HepG2 (cell line): ENCODE measurements around the gene SMOC1. TPM values are rescaled to one million over a fixed set of nuclear protein-coding genes. Genes with fewer than 3 reads are reported as not detected.

Experiments
- DNMT3B ChIP-seq: conservative IDR thresholded peaks from 2 replicates; pipeline ENCODE4 v1.6.1; 2016; ENCODE audit warnings: missing biosample characterization, control low read depth
- EP300 ChIP-seq, 3 experiments: sonication (generic) in 1 of 3; formaldehyde crosslinking in 1 of 3; IDR thresholded peaks; 2 replicates each; pipeline versions ENCODE4 v1.5.1 to v1.6.1; 2011 to 2020; ENCODE audit warnings: low read depth in 2 of 3, low read length in 2 of 3, borderline replicate concordance in 1 of 3, improper control_type of control experiment in 1 of 3, mild to moderate bottlenecking in 1 of 3, missing genetic modification reagents in 1 of 3, moderate library complexity in 1 of 3
- FOSL1 ChIP-seq: sonication (generic); formaldehyde crosslinking; IDR thresholded peaks from 2 replicates; pipeline ENCODE4 v1.9.0; 2021; ENCODE audit warnings: missing genetic modification reagents, borderline replicate concordance
- GATAD1 ChIP-seq: IDR thresholded peaks from 2 replicates; pipeline ENCODE4 v1.6.1; 2016; ENCODE audit warnings: missing genetic modification reagents, missing compliant biosample characterization
- HES4 ChIP-seq: sonication (generic); formaldehyde crosslinking; IDR thresholded peaks from 2 replicates; pipeline ENCODE4 v1.9.0; 2021; ENCODE audit warnings: mild to moderate bottlenecking, missing genetic modification reagents, borderline replicate concordance
- HOXA3 ChIP-seq: sonication (generic); formaldehyde crosslinking; IDR thresholded peaks from 2 replicates; pipeline ENCODE4 v1.5.0; 2020; ENCODE audit warnings: missing genetic modification reagents
- KMT2B ChIP-seq: IDR thresholded peaks from 2 replicates; pipeline ENCODE4 v1.6.1; 2016; ENCODE audit warnings: missing genetic modification reagents, missing compliant biosample characterization
- PAX8 ChIP-seq: sonication (generic); formaldehyde crosslinking; IDR thresholded peaks from 2 replicates; pipeline ENCODE4 v1.8.0; 2022; ENCODE audit warnings: mild to moderate bottlenecking, missing genetic modification reagents, borderline replicate concordance
- SKI ChIP-seq: fragments of 450-650 bp; IDR thresholded peaks from one replicate; pipeline ENCODE4 v1.6.1; 2018; ENCODE audit warnings: mild to moderate bottlenecking; ENCODE audit not compliant: partially characterized antibody
- SMYD3 ChIP-seq: sonication (generic); formaldehyde crosslinking; IDR thresholded peaks from 2 replicates; pipeline ENCODE4 v1.8.1; 2023; ENCODE audit warnings: mild to moderate bottlenecking, missing genetic modification reagents
- ZFP62 ChIP-seq: sonication (generic); formaldehyde crosslinking; IDR thresholded peaks from 2 replicates; pipeline ENCODE4 v1.4.0; 2020; ENCODE audit warnings: missing genetic modification reagents
- ZFX ChIP-seq: sonication (generic); formaldehyde crosslinking; IDR thresholded peaks from 2 replicates; pipeline ENCODE4 v1.4.0; 2020; ENCODE audit warnings: mild to moderate bottlenecking, low read depth, missing genetic modification reagents, moderate library complexity
- ZNF10 ChIP-seq: sonication (generic); formaldehyde crosslinking; IDR thresholded peaks from 2 replicates; pipeline ENCODE4 v1.4.0; 2020; ENCODE audit warnings: mild to moderate bottlenecking, low read depth, missing genetic modification reagents, borderline replicate concordance
- ZNF160 ChIP-seq: sonication (generic); formaldehyde crosslinking; IDR thresholded peaks from 2 replicates; pipeline ENCODE4 v1.8.0; 2022; ENCODE audit warnings: mild to moderate bottlenecking, inconsistent platforms, missing genetic modification reagents
- ZNF530 ChIP-seq: sonication (generic); formaldehyde crosslinking; IDR thresholded peaks from 2 replicates; pipeline ENCODE4 v1.5.0; 2020; ENCODE audit warnings: low read depth, mild to moderate bottlenecking, missing genetic modification reagents
- ZNF674 ChIP-seq: sonication (generic); formaldehyde crosslinking; IDR thresholded peaks from 2 replicates; pipeline ENCODE4 v1.5.0; 2020; ENCODE audit warnings: low read depth, mild to moderate bottlenecking, missing genetic modification reagents
- polyA plus RNA-seq, 8 experiments: library from polyadenylated mRNA; depleted of rRNA in 3 of 8; stranded (reverse) in 7 of 8; unstranded in 1 of 8; fragments of >200 nt; fragmentation: Illumina TruSeq in 4 of 8; extraction: Trizol in 4 of 8; gene quantifications; 2 replicates each; pipeline versions ENCODE4 v1.2.1 to v1.2.3, GENCODE V29; 2011 to 2016; ENCODE audit warnings: low read depth in 4 of 8, missing spikeins in 1 of 8, mixed read lengths in 1 of 8; ENCODE audit not compliant: insufficient read depth in 1 of 8
- total RNA-seq, 5 experiments: library from RNA; depleted of rRNA; stranded (reverse); fragments of >200 nt; fragmentation: Illumina TruSeq; extraction: Trizol; gene quantifications; 2 replicates each; pipeline ENCODE4 v1.2.3, GENCODE V29; 2016; ENCODE audit warnings: low read depth in 1 of 5
- TF ChIP-seq, protein P1 (sequence below): sonication (generic); formaldehyde crosslinking; IDR thresholded peaks from 2 replicates; pipeline ENCODE4 v1.9.0; 2021; ENCODE audit warnings: mild to moderate bottlenecking, missing genetic modification reagents
- TF ChIP-seq, protein P2 (sequence below): IDR thresholded peaks from 2 replicates; pipeline ENCODE4 v1.6.1; 2012; ENCODE audit warnings: low read length, improper control_type of control experiment
- TF ChIP-seq, protein P3 (sequence below): IDR thresholded peaks from 2 replicates; pipeline ENCODE4 v1.6.1; 2016; ENCODE audit warnings: low read depth

The SMOC1 gene
- total and polyA plus RNA-seq, 2 of the 13 experiments (the other 11 are each of a cell fraction or from before 2014, with no cell fraction given), result 17.8 to 35.6 TPM

DNA sequence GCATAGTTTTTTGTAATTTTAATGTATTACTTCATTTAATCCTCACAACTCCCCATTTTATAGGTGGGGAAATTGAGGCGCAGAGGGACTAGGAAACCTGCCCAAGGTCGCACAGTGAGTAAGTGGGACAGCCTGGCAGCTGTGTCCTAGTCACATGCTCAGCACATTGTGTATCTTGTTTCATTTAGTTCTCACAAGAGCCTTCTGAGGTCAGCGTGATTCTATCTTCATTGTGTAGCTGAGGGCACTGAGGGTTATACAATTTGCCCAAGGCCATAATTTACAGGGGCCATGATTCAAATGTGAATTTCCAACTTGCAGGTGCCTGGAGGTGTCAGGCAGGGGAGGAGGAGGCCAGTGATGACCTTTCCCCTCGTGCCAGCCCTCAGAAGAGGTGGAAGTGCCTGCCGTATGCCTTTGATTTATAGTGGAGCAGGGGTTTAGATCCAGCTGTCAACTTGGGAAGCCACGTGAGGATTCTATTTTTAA is 30.3 kb upstream of the SMOC1 start (continued):
- TF ChIP-seq ZFP62 (no peak), SMYD3 (CRISPR knock-in tag) (no peak), GATAD1 (CRISPR knock-in tag) (no peak), ZNF160 (CRISPR knock-in tag) (no peak), PAX8 (CRISPR knock-in tag) (no peak), HES4 (no peak), HOXA3 (CRISPR knock-in tag) (0 out of 2 replicates have a peak, but pooled peaks have one; percentile 18), ZNF674 (CRISPR knock-in tag) (no peak), EP300 (IDR thresholded peaks at IDR 0.05; ENCODE audit: low read depth in 2 of 2, low read length in 2 of 2) (0 out of 4 replicates have a peak, but pooled peaks of 1 of the 2 experiments have one; percentile 7), EP300 (CRISPR knock-in tag; IDR thresholded peaks at IDR 0.05; ENCODE audit: borderline replicate concordance) (no peak), KMT2B (no peak), ZFX (CRISPR knock-in tag) (0 out of 2 replicates have a peak, but pooled peaks have one; percentile 13), ZNF10 (CRISPR knock-in tag) (no peak), ZNF530 (CRISPR knock-in tag) (no peak), DNMT3B (no peak), SKI (no peak), FOSL1 (no peak)
- TF ChIP-seq, protein P1, sequence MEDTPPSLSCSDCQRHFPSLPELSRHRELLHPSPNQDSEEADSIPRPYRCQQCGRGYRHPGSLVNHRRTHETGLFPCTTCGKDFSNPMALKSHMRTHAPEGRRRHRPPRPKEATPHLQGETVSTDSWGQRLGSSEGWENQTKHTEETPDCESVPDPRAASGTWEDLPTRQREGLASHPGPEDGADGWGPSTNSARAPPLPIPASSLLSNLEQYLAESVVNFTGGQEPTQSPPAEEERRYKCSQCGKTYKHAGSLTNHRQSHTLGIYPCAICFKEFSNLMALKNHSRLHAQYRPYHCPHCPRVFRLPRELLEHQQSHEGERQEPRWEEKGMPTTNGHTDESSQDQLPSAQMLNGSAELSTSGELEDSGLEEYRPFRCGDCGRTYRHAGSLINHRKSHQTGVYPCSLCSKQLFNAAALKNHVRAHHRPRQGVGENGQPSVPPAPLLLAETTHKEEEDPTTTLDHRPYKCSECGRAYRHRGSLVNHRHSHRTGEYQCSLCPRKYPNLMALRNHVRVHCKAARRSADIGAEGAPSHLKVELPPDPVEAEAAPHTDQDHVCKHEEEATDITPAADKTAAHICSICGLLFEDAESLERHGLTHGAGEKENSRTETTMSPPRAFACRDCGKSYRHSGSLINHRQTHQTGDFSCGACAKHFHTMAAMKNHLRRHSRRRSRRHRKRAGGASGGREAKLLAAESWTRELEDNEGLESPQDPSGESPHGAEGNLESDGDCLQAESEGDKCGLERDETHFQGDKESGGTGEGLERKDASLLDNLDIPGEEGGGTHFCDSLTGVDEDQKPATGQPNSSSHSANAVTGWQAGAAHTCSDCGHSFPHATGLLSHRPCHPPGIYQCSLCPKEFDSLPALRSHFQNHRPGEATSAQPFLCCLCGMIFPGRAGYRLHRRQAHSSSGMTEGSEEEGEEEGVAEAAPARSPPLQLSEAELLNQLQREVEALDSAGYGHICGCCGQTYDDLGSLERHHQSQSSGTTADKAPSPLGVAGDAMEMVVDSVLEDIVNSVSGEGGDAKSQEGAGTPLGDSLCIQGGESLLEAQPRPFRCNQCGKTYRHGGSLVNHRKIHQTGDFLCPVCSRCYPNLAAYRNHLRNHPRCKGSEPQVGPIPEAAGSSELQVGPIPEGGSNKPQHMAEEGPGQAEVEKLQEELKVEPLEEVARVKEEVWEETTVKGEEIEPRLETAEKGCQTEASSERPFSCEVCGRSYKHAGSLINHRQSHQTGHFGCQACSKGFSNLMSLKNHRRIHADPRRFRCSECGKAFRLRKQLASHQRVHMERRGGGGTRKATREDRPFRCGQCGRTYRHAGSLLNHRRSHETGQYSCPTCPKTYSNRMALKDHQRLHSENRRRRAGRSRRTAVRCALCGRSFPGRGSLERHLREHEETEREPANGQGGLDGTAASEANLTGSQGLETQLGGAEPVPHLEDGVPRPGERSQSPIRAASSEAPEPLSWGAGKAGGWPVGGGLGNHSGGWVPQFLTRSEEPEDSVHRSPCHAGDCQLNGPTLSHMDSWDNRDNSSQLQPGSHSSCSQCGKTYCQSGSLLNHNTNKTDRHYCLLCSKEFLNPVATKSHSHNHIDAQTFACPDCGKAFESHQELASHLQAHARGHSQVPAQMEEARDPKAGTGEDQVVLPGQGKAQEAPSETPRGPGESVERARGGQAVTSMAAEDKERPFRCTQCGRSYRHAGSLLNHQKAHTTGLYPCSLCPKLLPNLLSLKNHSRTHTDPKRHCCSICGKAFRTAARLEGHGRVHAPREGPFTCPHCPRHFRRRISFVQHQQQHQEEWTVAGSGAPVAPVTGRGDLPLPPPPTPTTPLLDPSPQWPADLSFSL (CRISPR knock-in tag), result peak; percentile 67; the same call in 1 of the 2 replicates
- TF ChIP-seq, protein P2, sequence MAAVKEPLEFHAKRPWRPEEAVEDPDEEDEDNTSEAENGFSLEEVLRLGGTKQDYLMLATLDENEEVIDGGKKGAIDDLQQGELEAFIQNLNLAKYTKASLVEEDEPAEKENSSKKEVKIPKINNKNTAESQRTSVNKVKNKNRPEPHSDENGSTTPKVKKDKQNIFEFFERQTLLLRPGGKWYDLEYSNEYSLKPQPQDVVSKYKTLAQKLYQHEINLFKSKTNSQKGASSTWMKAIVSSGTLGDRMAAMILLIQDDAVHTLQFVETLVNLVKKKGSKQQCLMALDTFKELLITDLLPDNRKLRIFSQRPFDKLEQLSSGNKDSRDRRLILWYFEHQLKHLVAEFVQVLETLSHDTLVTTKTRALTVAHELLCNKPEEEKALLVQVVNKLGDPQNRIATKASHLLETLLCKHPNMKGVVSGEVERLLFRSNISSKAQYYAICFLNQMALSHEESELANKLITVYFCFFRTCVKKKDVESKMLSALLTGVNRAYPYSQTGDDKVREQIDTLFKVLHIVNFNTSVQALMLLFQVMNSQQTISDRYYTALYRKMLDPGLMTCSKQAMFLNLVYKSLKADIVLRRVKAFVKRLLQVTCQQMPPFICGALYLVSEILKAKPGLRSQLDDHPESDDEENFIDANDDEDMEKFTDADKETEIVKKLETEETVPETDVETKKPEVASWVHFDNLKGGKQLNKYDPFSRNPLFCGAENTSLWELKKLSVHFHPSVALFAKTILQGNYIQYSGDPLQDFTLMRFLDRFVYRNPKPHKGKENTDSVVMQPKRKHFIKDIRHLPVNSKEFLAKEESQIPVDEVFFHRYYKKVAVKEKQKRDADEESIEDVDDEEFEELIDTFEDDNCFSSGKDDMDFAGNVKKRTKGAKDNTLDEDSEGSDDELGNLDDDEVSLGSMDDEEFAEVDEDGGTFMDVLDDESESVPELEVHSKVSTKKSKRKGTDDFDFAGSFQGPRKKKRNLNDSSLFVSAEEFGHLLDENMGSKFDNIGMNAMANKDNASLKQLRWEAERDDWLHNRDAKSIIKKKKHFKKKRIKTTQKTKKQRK, result no peak
- TF ChIP-seq, protein P3, sequence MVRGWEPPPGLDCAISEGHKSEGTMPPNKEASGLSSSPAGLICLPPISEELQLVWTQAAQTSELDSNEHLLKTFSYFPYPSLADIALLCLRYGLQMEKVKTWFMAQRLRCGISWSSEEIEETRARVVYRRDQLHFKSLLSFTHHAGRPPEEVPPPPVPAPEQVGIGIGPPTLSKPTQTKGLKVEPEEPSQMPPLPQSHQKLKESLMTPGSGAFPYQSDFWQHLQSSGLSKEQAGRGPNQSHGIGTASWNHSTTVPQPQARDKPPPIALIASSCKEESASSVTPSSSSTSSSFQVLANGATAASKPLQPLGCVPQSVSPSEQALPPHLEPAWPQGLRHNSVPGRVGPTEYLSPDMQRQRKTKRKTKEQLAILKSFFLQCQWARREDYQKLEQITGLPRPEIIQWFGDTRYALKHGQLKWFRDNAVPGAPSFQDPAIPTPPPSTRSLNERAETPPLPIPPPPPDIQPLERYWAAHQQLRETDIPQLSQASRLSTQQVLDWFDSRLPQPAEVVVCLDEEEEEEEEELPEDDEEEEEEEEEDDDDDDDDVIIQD (CRISPR knock-in tag), result 0 out of 2 replicates have a peak, but pooled peaks have one; percentile 12
